ENCODE results near the gene DENND2C. TPM values are rescaled to one million over a fixed set of nuclear protein-coding genes. Genes with fewer than 3 reads are reported as not detected.
A peak's percentile ranks its signal among the peaks of the same experiment; 100 is the strongest.

The DENND2C gene, protein sequence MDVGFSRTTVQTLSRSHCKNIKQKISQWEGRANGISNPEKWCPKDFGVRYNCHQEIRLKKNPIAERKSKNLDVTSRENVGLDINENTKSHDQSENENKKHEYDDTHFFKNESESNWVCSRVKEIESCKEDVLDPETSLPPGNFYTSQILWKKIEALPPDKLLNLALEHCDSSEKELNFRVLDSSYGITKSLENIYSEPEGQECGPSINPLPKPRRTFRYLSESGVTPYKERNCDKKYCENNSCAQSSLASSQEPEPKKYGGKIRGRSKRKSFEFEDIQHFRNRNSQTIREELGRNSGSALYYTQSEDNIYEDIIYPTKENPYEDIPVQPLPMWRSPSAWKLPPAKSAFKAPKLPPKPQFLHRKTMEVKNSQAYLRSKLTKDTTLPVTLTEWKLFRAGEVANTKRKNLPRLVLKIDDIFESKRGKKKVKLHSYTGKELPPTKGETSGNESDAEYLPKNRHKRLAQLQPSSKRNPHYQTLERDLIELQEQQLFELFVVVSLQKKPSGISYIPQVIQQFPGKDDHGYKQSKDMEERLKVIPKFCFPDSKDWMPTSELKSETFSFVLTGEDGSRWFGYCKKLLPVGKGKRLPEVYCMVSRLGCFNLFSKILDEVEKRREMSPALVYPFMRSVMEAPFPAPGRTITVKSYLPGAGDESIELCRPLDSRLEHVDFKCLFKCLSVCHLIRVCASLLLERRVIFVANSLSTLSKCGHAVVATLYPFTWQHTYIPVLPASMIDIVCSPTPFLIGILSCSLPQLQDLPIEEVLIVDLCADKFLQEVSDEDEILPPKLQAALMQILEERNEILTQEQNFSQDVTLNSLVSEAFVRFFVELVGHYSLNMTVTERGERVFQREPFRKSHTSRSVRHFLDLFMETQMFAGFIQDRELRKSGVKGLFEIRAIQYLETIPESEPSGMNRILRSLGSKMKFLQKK
- total RNA-seq = 1 to 10 TPM; 1.9 to 4.7 (median 3.4) TPM
- under 1 TPM; 0.23 to 0.60 (median 0.29) TPM for polyA plus RNA-seq

DNA sequence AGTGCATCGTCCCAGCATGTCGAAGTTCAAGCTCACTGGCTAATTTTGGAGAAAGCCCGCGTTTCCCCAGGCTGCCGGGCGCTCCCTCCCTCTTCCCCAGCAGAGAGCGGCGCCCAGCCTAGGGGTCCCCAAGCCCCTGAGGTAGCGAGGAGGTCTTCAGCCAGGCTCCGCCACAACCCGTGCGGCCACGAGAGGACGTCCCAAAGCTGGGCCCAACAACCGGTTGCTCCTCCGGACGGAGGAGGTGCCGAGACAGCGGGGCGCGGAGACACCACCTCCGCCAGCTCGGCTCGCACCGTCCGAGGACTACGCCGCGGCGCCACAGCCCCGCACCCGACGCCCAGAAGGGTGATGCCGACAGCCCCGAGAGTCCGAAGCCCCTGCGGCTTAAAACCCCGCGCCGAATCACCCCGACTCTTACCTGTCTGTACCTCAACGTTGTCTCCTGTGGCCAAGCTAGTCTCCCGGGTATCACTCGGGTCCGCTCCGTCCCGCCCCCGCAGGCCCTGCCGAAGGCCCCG, at the start of gene DENND2C:
Gene DENND2C, minus strand, starts transcription at position 488 of the 521 bp plus-strand sequence. CDS start 44,065 bp downstream, outside the sequence.
- intact Hi-C loops (cut with DNase I) = loop anchor here (1.0 to 2.0 kb wide), 2 partner anchors 47 to 89 kb away; partner anchors contain the start of genes BCAS2 and NRAS
- no peaks in the 10 kb centered on the region for H3K27me3 ChIP-seq
- H3K9me3 ChIP-seq = no peaks in the 10 kb centered on the region
- no peaks in the 10 kb centered on the region for H3K36me3 ChIP-seq
- peak within 1 kb of the TSS; percentile 63 to 88 (median 78) for H3K4me3 ChIP-seq
- H3K27ac ChIP-seq = peak within 1 kb of the TSS; percentile 66 to 79 (median 77)
- 1% methylated on average over 50 of the region's 50 CpGs for WGBS, 2 donors
- TF ChIP-seq POLR2AphosphoS5 (IDR thresholded peaks at IDR 0.05) (peak in 1 of 4 donors; percentile 46), POLR2A (IDR thresholded peaks at IDR 0.05) (no peak)
- no peak for DNase-seq
- H3K4me1 ChIP-seq = peaks cover 0 to 16% (median 7%) of the 10 kb centered on the region in 4 donors

GRCh38 chr1:114719424-114719787, 49.6 kb upstream of the DENND2C start:
- Histone ChIP-seq H3K36me3 (peaks cover 23 to 70% (median 48%) of the 10 kb centered on the region in 4 donors), H3K9me3 (no peaks in the 10 kb centered on the region), H3K27me3 (no peaks in the 10 kb centered on the region), H3K27ac (no peak overlapping the region), H3K4me3 (no peak overlapping the region), H3K4me1 (peaks cover 0 to 33% (median 23%) of the 10 kb centered on the region in 4 donors)
- no peak for DNase-seq
- intact Hi-C loops (cut with DNase I) = loop anchor here (5.0 kb wide), 1 partner anchor 137 kb away; the partner anchor contains the start of gene BCAS2
- 50 to 75% methylated on average over 3 of the region's 3 CpGs for WGBS, 2 donors
- no peak for TF ChIP-seq CTCF (IDR thresholded peaks at IDR 0.05)
- TF ChIP-seq POLR2AphosphoS5 (IDR thresholded peaks at IDR 0.05) = no peak
- TF ChIP-seq EP300 (IDR thresholded peaks at IDR 0.05) = no peak
- TF ChIP-seq POLR2A (IDR thresholded peaks at IDR 0.05) = no peak

DNA sequence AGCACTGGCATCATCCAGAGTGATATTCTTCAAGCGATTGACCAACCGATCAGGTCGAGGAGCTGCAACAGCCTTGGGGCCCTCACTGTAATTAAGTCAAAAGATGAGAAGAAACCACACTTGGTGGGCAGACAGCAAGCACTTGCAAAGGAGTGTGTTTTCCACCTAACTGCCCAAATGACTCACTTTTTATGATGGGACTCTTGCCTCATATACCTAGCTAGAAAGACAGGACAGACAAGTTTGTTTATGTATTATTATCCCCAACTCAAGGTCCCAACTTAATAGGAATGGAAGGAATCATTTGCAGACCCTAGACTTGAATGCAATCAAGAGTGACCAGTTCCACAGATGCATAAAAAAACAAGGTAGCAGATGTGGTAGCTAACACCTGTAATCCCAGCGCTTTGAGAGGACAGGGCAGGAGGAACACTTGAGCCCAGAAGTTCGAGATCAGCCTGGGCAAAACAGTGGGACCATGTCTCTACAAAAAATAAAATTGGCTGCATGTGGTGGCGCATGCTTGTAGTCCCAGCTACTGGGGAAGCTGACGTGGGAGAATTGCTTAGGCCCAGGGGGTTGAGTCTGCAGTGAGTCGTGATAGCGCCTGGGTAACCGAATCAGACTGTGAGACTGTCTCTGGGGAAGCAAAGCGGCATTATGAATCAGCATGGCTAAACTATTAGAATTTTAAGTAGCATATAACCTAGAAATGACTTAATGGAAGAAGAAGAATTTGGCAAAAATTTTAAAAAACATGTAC, 49.0 kb upstream of the DENND2C start:
- DNase-seq = no peak
- Histone ChIP-seq H3K4me3 (no peak overlapping the region), H3K9me3 (no peaks in the 10 kb centered on the region), H3K36me3 (peaks cover 23 to 68% (median 47%) of the 10 kb centered on the region in 4 donors), H3K27ac (no peak overlapping the region), H3K27me3 (no peaks in the 10 kb centered on the region), H3K4me1 (peaks cover 0 to 27% (median 21%) of the 10 kb centered on the region in 4 donors)
- intact Hi-C loops (cut with DNase I) = loop anchor here (5.0 kb wide), 1 partner anchor 137 kb away; the partner anchor contains the start of gene BCAS2
- TF ChIP-seq POLR2AphosphoS5 (IDR thresholded peaks at IDR 0.05) (no peak), EP300 (IDR thresholded peaks at IDR 0.05) (no peak), CTCF (IDR thresholded peaks at IDR 0.05) (no peak), POLR2A (IDR thresholded peaks at IDR 0.05) (no peak)
- WGBS, 2 donors = 87 to 88% methylated on average over 11 of the region's 11 CpGs

DNA sequence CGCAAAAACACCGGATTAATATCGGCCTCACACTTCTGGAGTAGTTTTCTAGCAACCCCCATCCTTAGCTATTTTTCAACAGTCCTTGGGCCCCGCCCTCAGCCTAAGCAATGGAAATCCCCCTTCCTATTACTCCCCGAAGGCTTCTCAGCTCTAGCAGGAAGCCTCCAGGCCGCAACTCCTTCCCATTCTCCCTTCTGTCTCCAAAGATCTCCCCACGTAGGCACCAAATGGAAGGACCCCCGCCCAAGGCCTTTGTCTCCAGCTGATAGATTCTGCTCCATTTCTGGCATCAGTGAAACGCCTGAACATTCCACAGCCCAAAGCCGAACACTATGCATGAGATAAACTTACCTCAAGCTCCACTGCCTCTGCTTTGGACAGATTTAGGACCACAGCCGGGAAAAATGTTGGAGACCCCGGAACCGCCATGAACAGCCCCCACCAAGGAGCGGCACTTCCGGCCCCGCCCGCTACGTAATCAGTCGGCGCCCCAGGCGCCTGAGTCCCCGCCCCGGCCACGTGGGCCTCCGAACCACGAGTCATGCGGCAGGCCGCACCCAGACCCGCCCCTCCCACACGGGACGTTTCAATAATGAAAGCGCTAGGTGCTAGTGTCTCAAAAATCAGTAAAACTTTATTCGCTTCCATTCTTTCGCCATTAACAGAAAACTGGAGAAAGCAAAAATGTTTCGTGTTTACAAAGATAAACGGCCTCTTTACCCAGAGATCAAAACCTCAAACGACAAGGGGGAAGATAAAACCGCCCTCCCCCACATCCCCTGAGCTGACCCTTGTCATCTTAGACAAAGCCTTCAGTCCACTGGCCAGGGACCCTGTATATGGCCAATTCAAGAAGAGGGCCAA, 46.7 kb upstream of the DENND2C start, which contains the start of gene NRAS:
Gene NRAS, minus strand, starts transcription at position 468 of the 867 bp plus-strand sequence. CDS start 611 bp downstream, outside the sequence.
- 1% methylated on average over 38 of the region's 38 CpGs for WGBS, 2 donors
- peaks cover 23 to 68% (median 38%) of the 10 kb centered on the region in 4 donors for H3K36me3 ChIP-seq
- peak within 1 kb of the TSS; percentile 65 to 86 (median 80) for H3K4me3 ChIP-seq
- H3K27me3 ChIP-seq = no peaks in the 10 kb centered on the region
- intact Hi-C loops (cut with DNase I) = loop anchor here (1.0 to 5.0 kb wide), 3 partner anchors 41 to 134 kb away; partner anchors contain the start of genes BCAS2, CSDE1 and DENND2C
- TF ChIP-seq CTCF (IDR thresholded peaks at IDR 0.05) (no peak), POLR2AphosphoS5 (IDR thresholded peaks at IDR 0.05) (peak; percentile 72 to 90 (median 87)), POLR2A (IDR thresholded peaks at IDR 0.05) (peak; percentile 54 to 58), EP300 (IDR thresholded peaks at IDR 0.05) (peak in 1 of 4 donors; percentile 67)
- H3K4me1 ChIP-seq = peaks cover 0 to 24% (median 19%) of the 10 kb centered on the region in 4 donors
- peak; percentile 96 for DNase-seq
- no peaks in the 10 kb centered on the region for H3K9me3 ChIP-seq
- peak within 1 kb of the TSS; percentile 88 to 92 (median 90) for H3K27ac ChIP-seq

All from sigmoid colon (tissue), 7 donors.